NCI-H1930 (cell line): ENCODE measurements around the gene STPG2.
"Not testable (repeated sequence)": the region's sequence is repeated elsewhere in the genome, so short reads cannot be mapped to it uniquely, and the experiment has no call there.

Experiments
- DNase-seq, 2 experiments: peaks; one replicate each; lab custom pipeline; 2025; lab: John Stamatoyannopoulos, UW

STPG2 gene

GRCh38 chr4:97942951-97943350 lies 200.3 kb downstream of the STPG2 start:
- no peak for DNase-seq

DNA sequence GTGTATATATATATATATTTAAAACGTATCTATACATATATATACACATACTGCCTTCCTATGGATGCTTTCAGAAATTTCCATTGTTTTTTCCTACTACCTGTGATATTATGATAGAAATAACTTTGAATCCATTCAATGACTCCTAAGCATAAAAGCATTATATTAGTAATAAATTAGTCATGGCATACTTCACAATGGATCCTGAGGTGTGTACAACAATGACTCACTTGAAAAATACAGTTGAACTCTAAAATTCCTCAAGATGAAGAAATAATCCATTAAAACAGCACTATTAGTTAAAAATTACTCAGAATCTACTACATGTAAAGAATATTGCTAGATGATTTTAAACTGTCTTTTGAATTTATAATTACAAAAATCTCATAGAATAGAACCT lies 201.1 kb downstream of the STPG2 start:
- DNase-seq: no peak

DNA sequence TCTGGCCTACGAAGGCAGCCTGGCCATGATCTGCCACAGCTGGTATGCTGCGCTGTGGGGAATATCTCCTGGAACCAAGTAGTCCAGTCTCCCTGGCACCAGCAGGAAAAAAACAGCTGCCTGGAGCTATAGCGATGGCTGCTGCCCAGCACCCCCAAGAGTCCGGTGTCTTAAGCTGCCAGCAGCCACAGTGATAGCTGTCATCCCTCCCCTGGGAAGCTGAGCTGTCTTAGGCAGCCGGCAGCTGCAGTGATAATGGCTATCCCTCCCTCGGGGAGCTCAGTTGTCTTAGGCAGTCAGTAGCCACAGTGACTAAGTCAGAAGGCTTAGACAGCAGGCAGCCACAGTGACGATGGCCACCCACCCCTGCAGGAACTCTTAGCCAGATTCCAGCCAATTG lies 205.1 kb downstream of the STPG2 start:
- DNase-seq: no peak

DNA sequence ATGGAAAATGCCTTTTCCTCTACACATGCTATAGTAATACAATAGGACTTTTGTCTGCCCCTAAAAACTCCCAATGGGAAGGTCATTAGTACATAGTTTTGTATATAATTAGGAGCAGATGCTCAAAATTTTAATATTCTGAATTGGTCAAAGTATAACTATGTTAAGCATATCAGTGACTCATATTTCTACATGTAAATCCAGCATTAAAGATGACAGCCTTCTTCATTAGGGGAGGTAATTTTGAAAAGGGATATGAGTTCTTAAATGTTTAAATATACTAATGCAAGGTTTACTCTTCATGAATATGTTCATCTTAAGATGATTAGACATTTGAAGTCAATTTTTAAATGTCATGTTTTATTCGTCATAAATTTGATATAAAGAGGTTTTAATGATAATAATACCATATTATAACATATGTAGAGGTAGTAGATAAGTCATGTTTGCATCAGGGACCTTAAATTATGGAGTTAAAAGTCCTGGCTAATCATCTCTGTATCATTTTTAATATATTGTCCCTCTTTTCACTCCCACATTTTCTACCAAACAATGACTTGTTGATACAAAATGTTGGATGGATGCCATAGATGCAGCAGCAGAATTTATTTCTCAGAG lies 218.8 kb downstream of the STPG2 start:
- DNase-seq: no peak

- DNase-seq: no peak
Measured at GRCh38 chr4:97923096-97923495, 220.2 kb downstream of the STPG2 start.

DNA sequence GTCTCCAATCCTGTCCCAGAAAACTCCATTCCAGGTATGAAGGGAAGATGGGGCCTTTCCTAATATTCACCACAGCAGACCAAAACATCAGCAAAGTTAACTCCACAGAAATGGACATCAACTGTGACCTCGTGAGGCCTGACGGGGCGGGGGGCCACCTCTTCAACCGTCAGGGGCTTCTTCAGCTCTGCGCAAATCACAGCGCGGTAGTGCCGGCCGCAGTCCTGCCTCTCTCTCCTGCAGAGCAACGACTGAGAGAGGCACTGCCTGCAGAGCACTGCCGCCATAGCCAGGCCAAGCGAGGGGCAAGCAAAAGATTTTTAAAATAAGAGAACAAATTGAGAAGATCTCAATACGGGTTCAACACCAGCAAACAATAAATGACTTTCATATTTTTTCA lies 226.2 kb downstream of the STPG2 start:
- no peak for DNase-seq

DNA sequence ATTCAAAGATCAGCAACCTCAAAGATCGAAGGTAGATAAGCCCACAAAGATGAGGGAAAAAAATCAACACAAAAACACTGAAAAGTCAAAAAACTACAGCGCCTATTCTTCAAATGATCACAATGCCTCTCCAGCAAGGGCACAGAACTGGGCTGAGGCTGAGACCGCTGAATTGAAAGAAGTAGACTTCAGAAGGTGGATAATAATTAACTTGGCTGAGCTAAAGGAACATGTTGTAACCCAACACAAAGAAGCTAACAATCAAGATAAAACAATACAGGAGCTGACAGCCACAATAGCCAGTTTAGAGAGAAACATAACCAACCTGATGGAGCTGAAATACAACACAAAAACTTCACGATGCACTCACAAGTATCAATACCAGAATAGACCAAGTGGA lies 231.1 kb downstream of the STPG2 start:
- DNase-seq: no peak

DNA sequence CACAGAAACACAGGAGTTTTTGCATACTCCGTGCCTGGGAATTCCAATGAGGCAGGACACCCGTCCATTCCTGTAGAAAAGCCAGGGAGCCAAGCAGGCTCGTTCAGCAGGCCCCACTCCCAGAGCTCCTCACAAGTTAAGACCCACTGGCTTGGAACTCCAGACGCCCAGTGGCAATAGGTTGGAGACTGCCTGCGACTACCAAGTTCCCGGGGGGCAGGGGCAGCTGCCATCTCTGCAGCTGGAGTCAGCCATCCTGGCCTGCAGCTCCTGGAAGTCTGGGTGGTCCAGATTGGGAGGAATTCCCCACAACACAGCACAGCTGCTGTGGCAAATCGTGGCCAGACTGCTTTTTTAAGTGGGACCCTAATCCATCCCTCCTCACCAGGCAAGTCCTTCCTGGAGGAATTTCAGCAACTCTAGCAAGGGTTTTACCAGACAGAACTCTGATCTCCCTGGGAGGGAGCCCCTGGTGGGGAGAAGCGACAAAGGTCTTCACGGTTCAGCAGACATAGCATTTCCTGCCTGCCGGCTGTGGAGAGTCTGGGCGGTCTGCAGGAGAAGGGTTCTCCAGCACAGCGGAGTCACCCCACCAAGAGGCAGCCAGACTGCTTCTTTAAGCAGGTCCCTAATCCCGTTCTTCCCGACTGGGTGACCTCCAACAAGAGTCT lies 231.9 kb downstream of the STPG2 start:
- no peak for DNase-seq

- DNase-seq: no peak
Measured at GRCh38 chr4:97910005-97910404, 233.3 kb downstream of the STPG2 start.

DNA sequence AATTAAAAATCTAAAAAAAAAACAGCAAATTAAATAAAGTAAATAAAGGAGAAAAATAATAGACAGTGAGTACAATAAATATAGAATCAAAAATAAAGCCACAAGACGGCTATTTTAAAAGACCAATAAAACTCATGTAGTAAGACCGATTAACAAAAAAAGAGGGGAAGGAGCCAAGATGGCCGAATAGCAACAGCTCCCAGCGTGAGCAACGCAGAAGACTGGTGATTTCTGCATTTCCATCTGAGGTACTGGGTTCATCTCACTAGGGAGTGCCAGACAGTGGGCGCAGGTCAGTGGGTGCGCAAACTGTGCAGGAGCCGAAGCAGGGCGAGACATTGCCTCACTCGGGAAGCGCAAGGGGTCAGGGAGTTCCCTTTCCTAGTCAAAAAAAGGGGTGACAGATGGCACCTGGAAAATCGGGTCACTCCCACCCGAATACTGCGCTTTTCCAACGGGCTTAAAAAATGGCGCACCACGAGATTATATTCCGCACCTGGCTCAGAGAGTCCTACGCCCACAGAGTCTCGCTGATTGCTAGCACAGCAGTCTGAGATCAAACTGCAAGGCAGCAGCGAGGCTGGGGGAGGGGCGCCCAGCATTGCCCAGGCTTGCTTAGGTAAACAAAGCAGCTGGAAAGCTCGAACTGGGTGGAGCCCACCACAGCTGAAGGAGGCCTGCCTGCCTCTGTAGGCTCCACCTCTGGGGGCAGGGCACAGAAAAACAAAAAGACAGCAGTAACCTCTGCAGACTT lies 239.7 kb downstream of the STPG2 start:
- not testable (repeated sequence) for DNase-seq

- DNase-seq: no peak
Measured at GRCh38 chr4:97900229-97900628, 243.0 kb downstream of the STPG2 start.

GRCh38 chr4:97892592-97893266 lies 250.5 kb downstream of the STPG2 start:
- DNase-seq: no peak

DNA sequence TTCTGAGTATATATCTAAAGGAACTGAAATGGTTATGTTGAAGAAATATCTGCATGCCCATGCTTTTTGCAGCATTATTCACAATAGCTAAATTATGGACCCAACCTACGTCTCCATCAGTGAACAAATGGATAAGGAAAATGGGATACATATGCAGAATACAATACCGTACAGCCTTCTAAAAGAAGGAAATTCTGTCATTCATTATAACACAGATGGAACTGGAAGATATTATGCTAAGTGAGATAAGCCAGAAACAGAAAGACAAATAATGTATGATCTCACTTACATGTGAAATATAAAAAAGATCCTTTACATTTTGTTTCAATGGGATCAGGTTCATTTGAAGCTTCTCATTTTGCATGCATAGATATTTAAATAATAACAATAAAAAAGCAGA lies 263.3 kb downstream of the STPG2 start:
- DNase-seq: no peak

DNA sequence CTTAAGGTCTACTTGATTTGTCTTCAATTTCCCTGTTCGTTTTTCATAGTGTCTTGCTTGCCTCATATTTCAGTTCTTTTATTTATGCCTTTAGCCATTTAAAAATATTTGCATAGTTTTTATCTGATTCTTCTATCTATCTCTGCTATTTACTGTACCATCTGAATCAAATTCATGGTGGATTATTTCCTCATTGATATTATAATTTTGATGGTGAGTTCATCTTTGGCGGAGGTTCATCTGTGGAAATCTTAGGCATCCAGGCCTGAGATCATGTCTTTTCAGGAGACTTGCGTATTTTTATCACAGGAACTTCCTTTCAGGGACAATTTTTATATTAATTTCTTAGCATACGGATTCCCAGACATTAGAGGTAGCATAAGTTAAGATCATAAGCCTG lies 275.2 kb downstream of the STPG2 start:
- no peak for DNase-seq

DNA sequence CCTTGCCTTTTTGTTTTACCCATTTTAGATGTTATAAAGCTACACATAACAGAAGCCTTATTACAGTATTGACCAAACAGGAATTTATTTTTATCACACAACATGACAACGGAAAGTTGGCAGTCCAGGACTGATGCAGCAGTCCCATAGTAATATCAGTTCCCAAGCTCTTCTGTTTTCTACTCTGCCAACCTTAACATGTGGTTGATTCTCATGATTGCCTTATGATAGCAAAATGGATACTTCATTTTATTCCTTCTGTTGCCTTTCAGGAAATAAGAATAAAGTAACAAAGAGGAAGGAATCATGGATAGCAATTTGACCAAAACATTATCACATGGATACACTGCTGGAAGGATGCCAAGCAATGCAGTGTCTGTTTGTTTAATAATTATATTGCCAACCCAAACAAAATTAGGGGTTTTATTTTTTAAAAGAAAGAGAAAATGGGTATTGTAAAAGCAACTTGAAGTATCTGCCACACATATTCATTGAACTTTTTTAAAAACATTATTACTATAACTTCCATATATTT lies 275.7 kb downstream of the STPG2 start:
- DNase-seq: no peak

DNA sequence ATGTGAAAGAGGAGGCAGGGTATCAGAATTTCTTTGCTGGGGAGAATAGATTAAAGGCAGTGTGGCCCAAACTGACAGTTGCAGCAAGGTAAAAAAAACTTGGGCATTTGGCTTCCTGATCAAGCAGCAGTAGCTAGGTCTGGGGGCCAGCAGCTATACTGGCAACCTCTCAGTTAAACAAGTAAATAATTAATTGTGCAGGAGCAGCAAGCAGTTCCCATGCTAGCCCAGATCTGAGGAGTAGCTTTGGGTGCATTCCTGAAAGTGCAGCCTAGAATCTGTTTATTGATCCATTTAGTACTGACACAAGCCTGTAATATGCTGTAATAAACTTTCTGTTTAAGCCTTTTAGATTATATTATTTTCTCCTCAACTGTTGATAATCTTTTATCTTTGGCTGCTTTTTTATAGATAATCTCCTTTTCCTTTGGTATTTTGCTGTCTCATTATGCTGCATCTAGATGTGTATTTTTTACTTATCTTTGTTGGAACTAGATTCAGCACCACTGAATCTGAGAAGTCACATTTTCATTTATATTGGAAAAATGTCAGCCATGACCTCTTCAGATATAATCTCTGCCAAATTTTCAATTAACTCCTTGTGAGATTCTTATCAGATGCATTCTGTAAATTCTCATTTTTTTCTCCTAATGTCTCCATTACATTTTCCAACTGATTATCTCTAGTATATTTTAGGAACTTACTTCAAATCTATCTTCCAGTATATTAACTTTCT lies 276.3 kb downstream of the STPG2 start:
- DNase-seq: no peak

- no peak for DNase-seq
Measured at GRCh38 chr4:97851115-97851514, 292.2 kb downstream of the STPG2 start.

- DNase-seq: no peak
Measured at GRCh38 chr4:97845758-97846157, 297.5 kb downstream of the STPG2 start.

DNA sequence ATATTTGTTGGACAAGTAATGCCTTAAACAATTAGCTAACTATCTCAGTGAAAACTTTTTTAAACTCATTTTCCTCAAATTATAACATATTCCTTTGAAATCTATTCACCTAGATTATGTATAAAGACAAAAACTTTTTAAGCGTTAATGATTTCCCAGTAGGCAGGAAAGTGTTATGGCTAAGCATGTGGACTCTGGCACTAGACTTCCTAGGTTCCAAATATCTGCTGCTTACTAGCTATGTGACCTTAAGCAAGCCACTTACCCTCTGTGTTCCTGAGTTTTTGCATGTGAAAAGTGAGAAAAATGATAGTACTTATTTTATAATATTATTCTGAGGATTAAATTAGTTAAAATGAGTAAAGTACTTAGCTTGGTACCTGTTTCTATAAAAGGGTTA lies 301.8 kb downstream of the STPG2 start:
- DNase-seq: no peak

GRCh38 chr4:97836662-97837061 lies 306.6 kb downstream of the STPG2 start:
- no peak for DNase-seq

GRCh38 chr4:97828646-97829045 lies 314.6 kb downstream of the STPG2 start:
- no peak for DNase-seq

- no peak for DNase-seq
Measured at GRCh38 chr4:97819294-97819693, 324.0 kb downstream of the STPG2 start.
